CD4-positive, alpha-beta memory T cell (primary cell): ENCODE results near the gene BAIAP2L1. TPM values are rescaled to one million over a fixed set of nuclear protein-coding genes. Genes with fewer than 3 reads are reported as not detected.
A peak's percentile ranks its signal among the peaks of the same experiment; 100 is the strongest.

Source experiments
- CTCF ChIA-PET: fragments of 350-600 bp; sonication (Branson Sonifier 250); formaldehyde crosslinking; loops from one replicate; lab custom pipeline; 2021; ENCODE audit warnings: inconsistent platforms; ENCODE audit not compliant: partially characterized antibody; lab: Charles Lee
- POLR2A ChIA-PET: fragments of 350-600 bp; sonication (Branson Sonifier 250); formaldehyde crosslinking; loops from one replicate; lab custom pipeline; 2021; ENCODE audit not compliant: partially characterized antibody; lab: Charles Lee
- DNase-seq, 5 donors: peaks; one replicate each; pipeline versions ENCODE4 v3.0.0 to v3.0.0-alpha.2; 2020 to 2022; ENCODE audit warnings: mixed read lengths in 1 of 5
- H3K27ac ChIP-seq: one replicate; pipeline ENCODE4 v1.7.0; 2013; ENCODE audit warnings: low read depth, low read length
- H3K27me3 ChIP-seq: 2 replicates; pipeline ENCODE4 v1.7.0; 2013; ENCODE audit warnings: mild to moderate bottlenecking, low read length, moderate library complexity; ENCODE audit not compliant: insufficient read depth
- H3K36me3 ChIP-seq: 2 replicates; pipeline ENCODE4 v1.7.0; 2013; ENCODE audit warnings: mild to moderate bottlenecking, low read length, moderate library complexity; ENCODE audit not compliant: insufficient read depth
- H3K4me1 ChIP-seq: 2 replicates; pipeline ENCODE4 v1.7.0; 2013; ENCODE audit warnings: mild to moderate bottlenecking, low read length, moderate library complexity; ENCODE audit not compliant: insufficient read depth
- H3K4me3 ChIP-seq, 2 donors: one replicate each; pipeline ENCODE4 v1.7.0; 2013; ENCODE audit warnings: low read length in 2 of 2, mild to moderate bottlenecking in 1 of 2
- H3K9me3 ChIP-seq, 2 donors: one replicate each; pipeline ENCODE4 v1.7.0; 2013; ENCODE audit warnings: low read length in 2 of 2, control low read depth in 1 of 2; ENCODE audit not compliant: control insufficient read depth in 1 of 2
- H3K27ac Mint-ChIP-seq, 7 donors: one replicate each; pipeline ENCODE4 v1.8.0; 2020 to 2021; ENCODE audit warnings: mixed read lengths in 7 of 7, mild to moderate bottlenecking in 6 of 7, inconsistent platforms in 3 of 7, moderate library complexity in 3 of 7
- H3K27me3 Mint-ChIP-seq, 2 donors: one replicate each; pipeline ENCODE4 v1.8.0; 2020 to 2021; ENCODE audit warnings: mixed read lengths in 2 of 2
- H3K36me3 Mint-ChIP-seq, 2 donors: one replicate each; pipeline ENCODE4 v1.8.0; 2020 to 2021; ENCODE audit warnings: mixed read lengths in 2 of 2, inconsistent platforms in 1 of 2, mild to moderate bottlenecking in 1 of 2
- H3K4me1 Mint-ChIP-seq, 4 donors: one replicate each; pipeline ENCODE4 v1.8.0; 2020 to 2021; ENCODE audit warnings: mixed read lengths in 4 of 4, mild to moderate bottlenecking in 1 of 4
- H3K4me3 Mint-ChIP-seq, 8 donors: one replicate each; pipeline ENCODE4 v1.8.0; 2020 to 2021; ENCODE audit warnings: mixed read lengths in 8 of 8, mild to moderate bottlenecking in 7 of 8, moderate library complexity in 6 of 8, inconsistent platforms in 3 of 8
- H3K9me3 Mint-ChIP-seq, 8 donors: one replicate each; pipeline ENCODE4 v1.8.0; 2020 to 2021; ENCODE audit warnings: mixed read lengths in 8 of 8, mild to moderate bottlenecking in 5 of 8, inconsistent platforms in 3 of 8, moderate library complexity in 1 of 8
- intact Hi-C: fragments of 100-400 bp; cut with micrococcal nuclease; formaldehyde crosslinking; loops from one replicate; pipeline ENCODE4 v1.15.1; 2023
- polyA plus RNA-seq, 2 donors: library from polyadenylated mRNA; unstranded; fragments of 300-500 nt; fragmentation: Illumina TruSeq; gene quantifications; one replicate each; pipeline ENCODE4 v1.2.3, GENCODE V29; 2021
- total RNA-seq, 2 experiments: library from RNA; stranded (reverse); gene quantifications; one replicate each; pipeline ENCODE4 v1.2.3, GENCODE V29; 2021

The BAIAP2L1 gene
- total and polyA plus RNA-seq, 4 experiments from 2014 or later: 0.32 to 0.42 (median 0.37) TPM

- ChIA-PET CTCF (interaction anchor here (1.8 kb wide), 1 partner anchor 12 kb away, joined by 4 read pairs; no protein-coding TSS in a partner anchor), POLR2A (interaction anchor here (1.1 kb wide), 1 partner anchor 8 kb away, joined by 3 read pairs; no protein-coding TSS in a partner anchor)
Measured at GRCh38 chr7:98278936-98279335, 122.0 kb downstream of the BAIAP2L1 start.

GRCh38 chr7:98278408-98278807 is 122.5 kb downstream of the BAIAP2L1 start:
- intact Hi-C loops: no loop called here

More at GRCh38 chr7:98278936-98279335, 122.0 kb downstream of the BAIAP2L1 start:
- intact Hi-C loops: no loop called here
- Mint-ChIP-seq H3K27me3 (no peaks in the 10 kb centered on the region), H3K4me1 (peaks cover 8 to 25% (median 15%) of the 10 kb centered on the region in 4 donors), H3K27ac (peak overlapping the region in 1 of 7 donors; percentile 83), H3K4me3 (peak overlapping the region in 1 of 8 donors; percentile 21), H3K9me3 (no peaks in the 10 kb centered on the region), H3K36me3 (peaks cover 0 to 6% of the 10 kb centered on the region in 2 donors)
- H3K27me3 ChIP-seq: no peaks in the 10 kb centered on the region
- no peak overlapping the region for H3K27ac ChIP-seq
- H3K36me3 ChIP-seq: no peaks in the 10 kb centered on the region
- no peak for DNase-seq
- H3K4me3 ChIP-seq: no peak overlapping the region
- peaks cover 26% of the 10 kb centered on the region for H3K4me1 ChIP-seq
- H3K9me3 ChIP-seq: no peaks in the 10 kb centered on the region

GRCh38 chr7:98276241-98276761 is 124.6 kb downstream of the BAIAP2L1 start:
- no peak for DNase-seq
- Mint-ChIP-seq H3K27ac (no peak overlapping the region), H3K4me1 (peaks cover 0 to 12% (median 1%) of the 10 kb centered on the region in 4 donors), H3K27me3 (no peaks in the 10 kb centered on the region), H3K4me3 (no peak overlapping the region), H3K36me3 (peaks cover 0 to 3% of the 10 kb centered on the region in 2 donors), H3K9me3 (no peaks in the 10 kb centered on the region)
- no peaks in the 10 kb centered on the region for H3K9me3 ChIP-seq
- H3K4me1 ChIP-seq: peaks cover 6% of the 10 kb centered on the region
- H3K27ac ChIP-seq: no peak overlapping the region
- intact Hi-C loops: no loop called here
- no peaks in the 10 kb centered on the region for H3K36me3 ChIP-seq
- no peaks in the 10 kb centered on the region for H3K27me3 ChIP-seq
- ChIA-PET CTCF (no interaction called here), POLR2A (interaction anchor here (1.1 kb wide), 1 partner anchor 25 kb away, joined by 3 read pairs; no protein-coding TSS in a partner anchor)
- H3K4me3 ChIP-seq: no peak overlapping the region

More at GRCh38 chr7:98278408-98278807, 122.5 kb downstream of the BAIAP2L1 start:
- no peaks in the 10 kb centered on the region for H3K9me3 Mint-ChIP-seq
- Histone ChIP-seq H3K27ac (no peak overlapping the region), H3K4me1 (peaks cover 21% of the 10 kb centered on the region), H3K9me3 (no peaks in the 10 kb centered on the region), H3K4me3 (no peak overlapping the region), H3K27me3 (no peaks in the 10 kb centered on the region), H3K36me3 (no peaks in the 10 kb centered on the region)
- H3K4me1 Mint-ChIP-seq: peaks cover 7 to 24% (median 12%) of the 10 kb centered on the region in 4 donors
- H3K36me3 Mint-ChIP-seq: peaks cover 0 to 6% of the 10 kb centered on the region in 2 donors
- H3K27ac Mint-ChIP-seq: peak overlapping the region in 1 of 7 donors; percentile 42
- ChIA-PET POLR2A (no interaction called here), CTCF (interaction anchor here (1.8 kb wide), 1 partner anchor 11 kb away, joined by 4 read pairs; no protein-coding TSS in a partner anchor)
- no peaks in the 10 kb centered on the region for H3K27me3 Mint-ChIP-seq
- DNase-seq: no peak
- no peak overlapping the region for H3K4me3 Mint-ChIP-seq

GRCh38 chr7:98267303-98267702 is 133.6 kb downstream of the BAIAP2L1 start:
- peaks cover 0 to 7% (median 4%) of the 10 kb centered on the region in 4 donors for H3K4me1 Mint-ChIP-seq
- ChIA-PET CTCF (interaction anchor here (0.8 to 1.4 kb wide), 2 partner anchors 11 to 18 kb away, joined by 3 to 4 read pairs; no protein-coding TSS in a partner anchor), POLR2A (no interaction called here)

GRCh38 chr7:98266840-98267239 is 134.1 kb downstream of the BAIAP2L1 start:
- POLR2A ChIA-PET: no interaction called here
- Mint-ChIP-seq H3K27me3 (no peaks in the 10 kb centered on the region), H3K4me3 (no peak overlapping the region), H3K4me1 (peaks cover 0 to 7% (median 4%) of the 10 kb centered on the region in 4 donors), H3K27ac (no peak overlapping the region), H3K36me3 (peaks cover 3 to 12% of the 10 kb centered on the region in 2 donors), H3K9me3 (no peaks in the 10 kb centered on the region)
- CTCF ChIA-PET: interaction anchor here (0.8 to 1.4 kb wide), 2 partner anchors 12 to 18 kb away, joined by 3 to 4 read pairs; no protein-coding TSS in a partner anchor
- Histone ChIP-seq H3K9me3 (no peaks in the 10 kb centered on the region), H3K27ac (no peak overlapping the region), H3K4me1 (no peaks in the 10 kb centered on the region), H3K4me3 (no peak overlapping the region), H3K27me3 (no peaks in the 10 kb centered on the region), H3K36me3 (no peaks in the 10 kb centered on the region)
- intact Hi-C loops: loop anchor here (5.0 kb wide), 1 partner anchor 135 kb away; the partner anchor contains the start of gene BAIAP2L1
- no peak for DNase-seq

More at GRCh38 chr7:98267303-98267702, 133.6 kb downstream of the BAIAP2L1 start:
- no peaks in the 10 kb centered on the region for H3K4me1 ChIP-seq
- no peaks in the 10 kb centered on the region for H3K27me3 ChIP-seq
- Mint-ChIP-seq H3K27ac (peak overlapping the region in 3 of 7 donors; percentile 4 to 66 (median 28)), H3K27me3 (no peaks in the 10 kb centered on the region), H3K36me3 (peaks cover 0 to 11% of the 10 kb centered on the region in 2 donors), H3K4me3 (no peak overlapping the region), H3K9me3 (no peaks in the 10 kb centered on the region)
- no peak overlapping the region for H3K4me3 ChIP-seq
- H3K9me3 ChIP-seq: no peaks in the 10 kb centered on the region
- H3K27ac ChIP-seq: no peak overlapping the region
- DNase-seq: no peak
- no peaks in the 10 kb centered on the region for H3K36me3 ChIP-seq
- intact Hi-C loops: loop anchor here (5.0 kb wide), 1 partner anchor 135 kb away; the partner anchor contains the start of gene BAIAP2L1

- POLR2A ChIA-PET: interaction anchor here (0.6 to 0.7 kb wide), 2 partner anchors 15 kb away, joined by 3 read pairs; no protein-coding TSS in a partner anchor
- intact Hi-C loops: loop anchor here (5.0 kb wide), 1 partner anchor 136 kb away; the partner anchor contains the start of gene BAIAP2L1
Measured at GRCh38 chr7:98265841-98266271, 135.0 kb downstream of the BAIAP2L1 start.

GRCh38 chr7:98257701-98258100 is 143.2 kb downstream of the BAIAP2L1 start:
- Histone ChIP-seq H3K9me3 (no peaks in the 10 kb centered on the region), H3K4me1 (peaks cover 21% of the 10 kb centered on the region), H3K36me3 (peaks cover 17% of the 10 kb centered on the region), H3K27ac (no peak overlapping the region), H3K4me3 (no peak overlapping the region), H3K27me3 (no peaks in the 10 kb centered on the region)
- CTCF ChIA-PET: no interaction called here
- Mint-ChIP-seq H3K4me1 (peaks cover 13 to 29% (median 21%) of the 10 kb centered on the region in 4 donors), H3K27me3 (no peaks in the 10 kb centered on the region), H3K36me3 (peaks cover 24 to 41% of the 10 kb centered on the region in 2 donors), H3K27ac (no peak overlapping the region), H3K4me3 (no peak overlapping the region), H3K9me3 (no peaks in the 10 kb centered on the region)
- DNase-seq: no peak
- intact Hi-C loops: no loop called here
- POLR2A ChIA-PET: no interaction called here

More at GRCh38 chr7:98265841-98266271, 135.0 kb downstream of the BAIAP2L1 start:
- no peaks in the 10 kb centered on the region for H3K9me3 Mint-ChIP-seq
- Histone ChIP-seq H3K27ac (no peak overlapping the region), H3K36me3 (peaks cover 2% of the 10 kb centered on the region), H3K27me3 (no peaks in the 10 kb centered on the region), H3K4me3 (no peak overlapping the region), H3K9me3 (no peaks in the 10 kb centered on the region), H3K4me1 (no peaks in the 10 kb centered on the region)
- H3K27me3 Mint-ChIP-seq: no peaks in the 10 kb centered on the region
- peaks cover 10 to 18% of the 10 kb centered on the region in 2 donors for H3K36me3 Mint-ChIP-seq
- no peak for DNase-seq
- H3K4me1 Mint-ChIP-seq: peaks cover 0 to 7% (median 4%) of the 10 kb centered on the region in 4 donors
- H3K4me3 Mint-ChIP-seq: no peak overlapping the region
- H3K27ac Mint-ChIP-seq: peak overlapping the region in 3 of 7 donors; percentile 56 to 82 (median 68)
- CTCF ChIA-PET: interaction anchor here (1.6 kb wide), 1 partner anchor 14 kb away, joined by 4 read pairs; no protein-coding TSS in a partner anchor
